ENCODE measurements around the gene ICAM5.

Gene ICAM5

GRCh38 chr19:10289836-10290356 is at the start of gene ICAM5:
Gene ICAM5, plus strand, starts transcription at chr19:10289952. Its CDS starts 92 bp downstream, at chr19:10290044.
- TF ChIP-seq GATA2 (IDR thresholded peaks at IDR 0.05; ENCODE audit: low read depth, low read length), result no peak
- TF ChIP-seq GATA3 (IDR thresholded peaks at IDR 0.05; ENCODE audit: low read depth, low read length), result no peak

- TF ChIP-seq GATA3 (IDR thresholded peaks at IDR 0.05; ENCODE audit: low read depth, low read length) (no peak), GATA2 (IDR thresholded peaks at IDR 0.05; ENCODE audit: low read depth, low read length) (no peak)
Observed at GRCh38 chr19:10243606-10244005, 46.1 kb upstream of the ICAM5 start.

GRCh38 chr19:10245189-10245939 is 44.4 kb upstream of the ICAM5 start:
- TF ChIP-seq GATA2 (IDR thresholded peaks at IDR 0.05; ENCODE audit: low read depth, low read length) (no peak), GATA3 (IDR thresholded peaks at IDR 0.05; ENCODE audit: low read depth, low read length) (no peak)

GRCh38 chr19:10246511-10246910 is 43.2 kb upstream of the ICAM5 start:
- no peak for TF ChIP-seq GATA3 (IDR thresholded peaks at IDR 0.05; ENCODE audit: low read depth, low read length)
- TF ChIP-seq GATA2 (IDR thresholded peaks at IDR 0.05; ENCODE audit: low read depth, low read length), result no peak

- TF ChIP-seq GATA2 (IDR thresholded peaks at IDR 0.05; ENCODE audit: low read depth, low read length) (no peak), GATA3 (IDR thresholded peaks at IDR 0.05; ENCODE audit: low read depth, low read length) (no peak)
Observed at GRCh38 chr19:10251792-10252694, 37.7 kb upstream of the ICAM5 start, which contains the start of gene MRPL4. Gene MRPL4, plus strand, starts transcription at chr19:10252214. Its CDS starts 40 bp downstream, at chr19:10252254.

GRCh38 chr19:10252707-10253106 is 37.0 kb upstream of the ICAM5 start:
- TF ChIP-seq GATA3 (IDR thresholded peaks at IDR 0.05; ENCODE audit: low read depth, low read length) (no peak), GATA2 (IDR thresholded peaks at IDR 0.05; ENCODE audit: low read depth, low read length) (no peak)

- TF ChIP-seq GATA2 (IDR thresholded peaks at IDR 0.05; ENCODE audit: low read depth, low read length) (no peak), GATA3 (IDR thresholded peaks at IDR 0.05; ENCODE audit: low read depth, low read length) (no peak)
Observed at GRCh38 chr19:10254244-10254643, 35.5 kb upstream of the ICAM5 start.

- TF ChIP-seq GATA2 (IDR thresholded peaks at IDR 0.05; ENCODE audit: low read depth, low read length) (no peak), GATA3 (IDR thresholded peaks at IDR 0.05; ENCODE audit: low read depth, low read length) (no peak)
Observed at GRCh38 chr19:10255358-10255757, 34.4 kb upstream of the ICAM5 start.

- TF ChIP-seq GATA2 (IDR thresholded peaks at IDR 0.05; ENCODE audit: low read depth, low read length) (no peak), GATA3 (IDR thresholded peaks at IDR 0.05; ENCODE audit: low read depth, low read length) (no peak)
Observed at GRCh38 chr19:10256551-10256950, 33.2 kb upstream of the ICAM5 start.

- no peak for TF ChIP-seq GATA2 (IDR thresholded peaks at IDR 0.05; ENCODE audit: low read depth, low read length)
- TF ChIP-seq GATA3 (IDR thresholded peaks at IDR 0.05; ENCODE audit: low read depth, low read length), result no peak
Observed at GRCh38 chr19:10256970-10257615, 32.7 kb upstream of the ICAM5 start.

GRCh38 chr19:10258080-10258710 is 31.6 kb upstream of the ICAM5 start:
- TF ChIP-seq GATA2 (IDR thresholded peaks at IDR 0.05; ENCODE audit: low read depth, low read length), result no peak
- no peak for TF ChIP-seq GATA3 (IDR thresholded peaks at IDR 0.05; ENCODE audit: low read depth, low read length)

- TF ChIP-seq GATA3 (IDR thresholded peaks at IDR 0.05; ENCODE audit: low read depth, low read length) (no peak), GATA2 (IDR thresholded peaks at IDR 0.05; ENCODE audit: low read depth, low read length) (no peak)
Observed at GRCh38 chr19:10259162-10259905, 30.4 kb upstream of the ICAM5 start.

GRCh38 chr19:10260141-10260584 is 29.6 kb upstream of the ICAM5 start:
- no peak for TF ChIP-seq GATA3 (IDR thresholded peaks at IDR 0.05; ENCODE audit: low read depth, low read length)
- TF ChIP-seq GATA2 (IDR thresholded peaks at IDR 0.05; ENCODE audit: low read depth, low read length), result no peak
